NCI-H446 treated with DMSO at 0.1 percent for 48 hours (cell line): Measurements from ENCODE around the gene TMEM272.
A peak's percentile ranks its signal among the peaks of the same experiment; 100 is the strongest.

Experiments used
- DNase-seq: peaks from one replicate; lab custom pipeline; 2025; lab: John Stamatoyannopoulos, UW

Gene TMEM272

DNA sequence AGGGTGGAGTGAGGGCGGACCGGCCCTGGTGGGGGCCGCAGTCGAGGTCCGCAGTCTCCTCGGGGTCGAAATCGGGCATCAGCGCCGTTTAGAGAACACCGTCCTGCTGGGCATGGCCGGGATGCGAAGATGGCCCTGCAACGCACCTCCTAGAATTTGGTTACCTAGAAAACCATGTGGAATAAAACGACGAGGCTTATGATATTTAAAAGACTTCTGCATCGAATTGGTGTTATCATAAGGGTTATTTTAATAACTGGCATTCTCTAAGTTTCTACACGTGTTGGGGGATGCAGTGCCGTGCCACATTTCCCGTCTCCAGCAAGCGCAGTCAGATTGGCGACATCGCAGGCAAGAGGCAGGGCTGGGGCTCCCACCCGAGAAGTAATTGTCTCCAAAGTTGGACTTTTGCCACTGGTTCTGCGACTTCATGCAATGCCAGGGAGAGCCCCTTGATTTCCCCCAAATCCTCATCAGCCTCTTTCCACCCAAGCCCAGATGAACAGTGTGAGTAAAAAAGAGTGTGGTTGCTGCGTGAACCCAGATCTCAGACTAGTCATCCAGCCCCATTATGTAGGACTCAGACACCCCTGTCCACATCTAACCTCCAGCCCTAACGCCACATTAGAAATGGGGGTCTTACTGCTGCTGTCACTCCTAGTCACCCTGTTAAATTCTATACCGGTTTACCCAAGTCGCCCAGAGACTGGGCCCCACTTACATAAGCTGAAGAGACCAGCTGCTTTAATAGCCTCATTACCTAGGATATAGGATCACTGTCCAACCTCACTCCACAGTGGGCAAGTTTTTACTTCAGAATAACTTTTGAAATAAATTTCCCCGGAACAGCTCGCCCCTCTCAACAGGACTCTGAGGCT, 40.4 kb downstream of the TMEM272 start:
- no peak for DNase-seq

DNA sequence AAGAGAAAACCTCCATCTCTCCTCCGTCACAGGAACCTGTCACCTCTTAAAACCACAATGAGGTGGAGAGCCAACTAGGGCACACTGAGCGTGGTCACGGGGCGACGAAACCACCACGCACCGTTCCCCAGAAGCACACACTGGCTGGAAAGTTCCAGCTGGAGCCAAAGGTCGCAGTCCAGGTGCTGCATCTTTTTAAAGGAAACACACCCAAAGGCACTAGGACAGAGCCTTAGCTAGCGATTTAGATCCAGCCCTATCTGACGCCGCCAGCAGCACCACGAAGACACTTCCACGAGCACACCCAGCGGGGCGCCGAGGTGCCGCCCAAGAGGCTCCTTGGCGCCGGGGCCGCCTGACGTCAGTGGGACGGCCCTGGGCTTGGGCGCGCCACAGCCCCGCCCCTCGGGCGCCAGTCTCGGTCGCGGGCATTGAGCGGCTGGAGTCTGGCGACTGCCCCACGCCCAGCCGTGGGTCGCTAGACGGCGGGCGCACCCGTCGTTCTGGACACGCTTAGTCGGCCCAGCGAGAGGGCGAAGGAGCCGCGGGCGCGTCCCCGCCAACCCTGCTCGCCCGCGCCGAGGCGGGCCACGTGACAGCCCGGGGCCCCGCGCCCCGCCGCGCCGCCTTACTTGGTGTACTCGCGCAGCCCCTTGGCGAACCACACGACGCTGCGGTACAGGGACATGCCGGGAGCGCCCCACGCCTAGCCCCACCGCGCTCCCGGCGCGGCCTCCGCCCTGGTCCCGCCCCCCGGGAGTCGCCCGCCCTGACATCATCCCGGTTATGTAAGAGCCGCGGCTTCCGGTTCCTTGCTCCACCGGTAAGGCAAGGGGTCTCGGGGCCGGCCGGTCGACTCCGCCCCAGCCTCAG, 41.3 kb downstream of the TMEM272 start, which contains the start of gene DHRS12:
Gene DHRS12, minus strand, starts transcription at position 742 of the 873 bp plus-strand sequence. CDS start 4,504 bp downstream, outside the sequence.
- DNase-seq, result peak; percentile 63

DNA sequence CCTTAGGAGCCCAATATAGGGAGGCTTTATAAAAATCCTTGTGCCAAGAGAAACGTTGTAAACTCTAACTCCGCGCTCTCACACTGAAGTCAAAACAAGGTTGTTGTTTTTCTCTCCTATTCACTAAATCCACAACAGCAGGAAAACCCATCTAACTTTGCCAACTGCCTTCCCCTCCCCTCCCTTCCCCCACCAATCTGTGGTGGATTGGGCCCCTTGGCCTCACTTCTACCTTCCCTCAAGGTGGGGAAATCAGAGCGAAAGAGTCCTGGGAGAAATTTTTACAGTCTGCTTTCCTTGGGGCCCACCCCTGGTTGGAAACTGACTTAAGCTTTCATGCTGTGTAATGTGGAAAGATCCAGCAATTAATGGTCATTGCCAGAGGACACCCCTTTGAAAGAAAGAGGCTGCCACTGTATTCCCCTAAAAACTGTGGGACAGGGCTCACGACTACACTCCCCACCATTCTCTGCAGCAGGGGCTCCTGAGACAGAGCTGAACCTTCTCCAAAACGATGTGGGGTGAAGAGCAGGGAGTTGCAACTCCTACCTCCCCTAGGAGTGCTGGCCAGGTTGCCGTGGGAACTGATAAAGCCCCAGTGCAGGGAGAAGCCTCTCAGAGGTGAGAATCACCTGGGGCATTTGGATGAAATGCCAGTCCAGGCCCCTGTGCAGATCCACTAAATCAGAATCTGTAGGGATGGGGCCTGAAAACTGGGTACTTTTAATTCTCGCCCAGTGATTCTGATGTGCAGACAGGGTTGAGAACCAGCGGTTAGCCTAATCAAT, 42.2 kb downstream of the TMEM272 start:
- no peak for DNase-seq

DNA sequence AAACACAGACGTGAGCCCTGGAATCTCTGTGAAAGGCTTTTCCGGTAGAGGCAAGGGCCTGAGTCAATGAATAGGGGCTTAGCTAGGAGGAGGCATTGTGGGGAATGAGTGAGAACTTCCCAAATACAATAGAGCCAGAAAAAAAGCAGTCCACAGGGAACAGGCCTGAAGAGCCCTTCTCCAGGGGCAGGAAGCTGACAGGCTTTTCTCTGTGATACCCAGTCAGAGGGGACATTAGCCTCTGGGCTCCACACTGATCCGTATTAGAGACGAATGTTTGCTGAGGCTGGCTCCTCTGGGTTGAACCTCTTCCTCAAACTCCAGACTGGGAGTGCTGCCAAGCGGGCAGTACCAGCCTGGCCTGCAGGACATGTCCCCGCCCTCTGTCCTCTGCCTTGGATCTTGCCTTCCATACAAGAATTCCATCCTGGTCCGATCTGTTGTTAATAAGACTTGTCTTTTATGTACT, 43.3 kb downstream of the TMEM272 start:
- no peak for DNase-seq

DNA sequence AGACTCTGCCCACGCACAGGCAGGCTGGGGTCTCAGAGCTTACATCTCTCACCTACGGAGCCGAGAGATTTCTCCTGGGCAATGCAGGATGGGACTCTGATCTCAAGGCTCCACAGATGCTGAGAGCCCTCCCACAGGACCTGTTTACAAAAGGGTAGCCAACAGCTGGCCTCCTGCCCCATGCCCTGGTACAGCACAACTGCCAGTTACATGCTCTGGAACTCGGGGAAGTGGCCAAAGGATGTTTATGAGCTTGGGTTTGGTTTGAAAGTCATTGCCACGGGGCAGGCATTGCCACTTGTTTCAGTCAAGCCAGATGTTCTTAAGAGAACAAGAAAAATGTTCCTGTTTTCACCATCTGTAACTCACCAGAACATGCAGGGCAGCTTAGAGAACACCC, 44.5 kb downstream of the TMEM272 start:
- DNase-seq, result no peak

DNA sequence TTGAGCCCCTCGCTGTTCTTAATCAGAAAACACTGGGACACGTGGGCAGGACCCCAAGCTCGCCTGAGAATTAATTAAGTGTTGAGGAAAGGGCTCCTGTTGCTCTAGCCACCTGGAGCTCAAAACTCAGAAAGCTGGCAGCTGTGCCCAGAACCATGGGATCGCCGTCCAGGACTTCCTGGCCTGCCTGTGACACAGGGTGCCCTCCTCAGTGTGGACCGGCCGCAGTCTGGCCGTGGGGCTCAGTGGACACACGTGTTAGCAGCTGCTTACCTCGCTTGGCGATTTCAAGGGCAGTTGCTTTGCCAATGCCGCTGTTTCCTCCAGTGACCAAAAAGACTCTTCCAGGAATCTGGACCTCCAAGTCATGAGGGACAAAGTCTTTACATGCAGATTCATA, 45.7 kb downstream of the TMEM272 start:
- DNase-seq, result no peak

DNA sequence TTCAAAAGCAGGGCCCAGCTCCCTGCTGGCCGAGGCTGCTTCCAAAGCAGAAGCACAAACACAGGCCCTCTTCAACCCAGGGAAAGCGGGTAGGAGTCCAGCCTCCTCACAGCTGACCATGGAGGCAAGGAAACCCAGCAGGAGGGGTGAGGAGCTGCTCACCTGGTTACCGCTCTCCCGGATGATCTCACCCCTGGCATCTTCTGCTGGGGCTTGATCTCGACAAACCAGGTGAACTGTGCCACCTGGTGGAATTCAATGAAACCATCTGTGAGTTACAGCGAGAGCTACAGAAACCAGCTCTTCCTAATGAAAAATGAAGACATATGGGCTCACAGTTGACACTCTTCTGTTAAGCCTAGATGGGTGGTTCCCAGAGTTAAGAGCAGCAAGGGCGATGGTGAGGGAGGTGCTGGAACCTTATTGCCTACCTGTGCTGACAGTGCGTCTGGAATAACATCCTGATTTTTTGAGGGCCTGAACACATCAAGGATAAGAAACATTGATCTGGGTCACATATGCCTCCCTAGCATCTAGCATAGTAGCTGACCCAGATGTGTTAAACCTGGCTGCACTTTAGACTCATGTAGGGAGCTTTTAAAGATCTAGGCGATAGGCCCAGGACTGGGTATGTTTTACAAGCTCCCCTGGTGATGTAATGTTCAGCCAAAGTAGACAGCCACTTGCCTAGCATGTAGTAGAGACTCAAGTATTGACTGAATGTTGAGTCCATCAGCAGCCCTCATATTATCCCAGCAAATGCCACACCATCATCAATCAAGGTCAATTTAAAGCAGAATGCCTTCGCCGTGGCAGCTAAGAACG, 47.1 kb downstream of the TMEM272 start:
- peak; percentile 49 for DNase-seq

DNA sequence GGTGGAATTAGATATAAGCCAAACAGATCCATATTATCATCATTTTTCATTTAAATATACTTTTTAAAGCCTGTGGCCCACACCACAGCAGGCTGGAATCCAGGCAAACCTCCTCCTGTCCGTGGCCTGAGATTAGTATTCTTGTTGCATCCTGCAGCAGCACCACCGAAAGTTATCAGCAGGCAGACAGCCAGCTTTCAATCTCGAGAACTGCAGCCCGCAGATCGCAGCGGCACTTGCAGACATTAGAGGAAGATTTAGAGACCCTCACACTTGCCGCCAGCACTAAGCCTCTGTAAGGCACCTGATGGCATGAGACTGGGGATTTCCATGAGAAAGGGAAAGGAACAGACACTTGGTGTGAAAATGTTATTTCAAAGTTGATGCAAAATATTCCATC, 48.4 kb downstream of the TMEM272 start:
- no peak for DNase-seq

DNA sequence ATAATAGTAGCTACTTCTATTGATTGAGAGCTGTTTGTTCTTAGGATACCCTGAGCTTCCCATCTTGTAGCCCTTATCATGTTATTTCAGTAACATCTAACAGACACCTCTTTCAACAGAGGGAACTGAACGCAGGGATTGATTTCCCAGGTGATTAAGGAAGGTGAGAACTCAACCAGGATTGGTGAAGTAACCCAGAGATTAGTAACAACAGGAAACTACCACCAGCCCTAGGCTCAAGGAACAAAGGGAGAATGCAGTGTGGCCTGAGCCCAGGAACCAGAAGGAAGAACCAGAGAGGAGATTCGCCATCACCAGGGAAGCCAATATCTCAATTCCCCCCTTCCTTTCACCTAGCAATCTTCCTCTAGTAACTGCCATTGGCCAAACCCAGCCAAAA, 49.6 kb downstream of the TMEM272 start:
- no peak for DNase-seq

DNA sequence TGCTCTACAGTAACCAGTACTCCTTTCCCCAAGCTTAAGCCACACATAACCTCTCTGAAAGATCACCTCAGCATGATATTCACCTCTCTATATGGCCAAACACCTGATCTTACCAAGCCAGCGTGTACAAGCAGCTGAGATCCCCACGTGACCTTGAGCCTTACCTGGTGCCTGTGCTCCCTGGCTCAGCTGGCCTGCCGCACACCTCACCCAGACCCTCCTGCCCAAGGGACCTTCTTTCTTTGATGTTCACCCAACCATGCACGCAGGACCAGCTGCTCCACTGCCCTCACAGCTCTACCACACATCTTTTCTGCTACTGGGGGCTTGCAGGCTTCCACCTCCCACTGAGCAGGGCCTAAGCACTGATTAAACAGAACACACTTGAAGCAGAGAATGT, 50.0 kb downstream of the TMEM272 start:
- DNase-seq, result no peak

DNA sequence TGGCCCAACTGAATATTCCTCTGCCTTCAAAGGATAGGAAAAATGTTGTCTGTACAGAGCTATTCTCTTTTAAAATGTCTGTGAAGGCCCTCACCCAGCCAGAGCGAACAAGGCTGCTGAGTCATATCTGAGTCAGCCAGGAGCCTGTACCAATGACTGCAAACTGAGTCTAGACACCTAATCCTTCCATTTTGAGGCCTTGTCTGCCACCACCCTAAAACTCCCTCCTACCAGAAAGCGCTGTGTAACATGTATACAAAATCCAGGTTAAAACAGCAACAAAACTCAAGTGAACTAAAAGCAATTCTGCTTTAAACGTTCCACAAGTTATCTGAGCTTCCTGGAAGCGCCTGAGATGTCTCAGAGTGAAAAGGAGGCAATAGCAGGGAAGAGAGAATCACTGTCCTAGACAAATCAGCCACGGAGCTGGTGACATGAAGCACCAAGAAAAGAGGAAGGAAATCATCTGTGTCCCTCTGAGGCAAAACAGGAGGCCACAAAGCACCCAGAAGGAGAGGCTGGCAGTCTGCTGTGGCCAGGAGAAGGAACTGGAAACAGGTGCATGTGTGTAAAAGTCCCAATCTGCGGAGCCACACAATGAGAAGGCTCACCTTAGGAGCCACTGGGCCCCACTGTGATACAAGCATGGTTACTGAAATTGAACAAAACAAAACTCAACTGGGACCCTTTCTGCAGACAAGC, 51.3 kb downstream of the TMEM272 start:
- DNase-seq, result no peak

DNA sequence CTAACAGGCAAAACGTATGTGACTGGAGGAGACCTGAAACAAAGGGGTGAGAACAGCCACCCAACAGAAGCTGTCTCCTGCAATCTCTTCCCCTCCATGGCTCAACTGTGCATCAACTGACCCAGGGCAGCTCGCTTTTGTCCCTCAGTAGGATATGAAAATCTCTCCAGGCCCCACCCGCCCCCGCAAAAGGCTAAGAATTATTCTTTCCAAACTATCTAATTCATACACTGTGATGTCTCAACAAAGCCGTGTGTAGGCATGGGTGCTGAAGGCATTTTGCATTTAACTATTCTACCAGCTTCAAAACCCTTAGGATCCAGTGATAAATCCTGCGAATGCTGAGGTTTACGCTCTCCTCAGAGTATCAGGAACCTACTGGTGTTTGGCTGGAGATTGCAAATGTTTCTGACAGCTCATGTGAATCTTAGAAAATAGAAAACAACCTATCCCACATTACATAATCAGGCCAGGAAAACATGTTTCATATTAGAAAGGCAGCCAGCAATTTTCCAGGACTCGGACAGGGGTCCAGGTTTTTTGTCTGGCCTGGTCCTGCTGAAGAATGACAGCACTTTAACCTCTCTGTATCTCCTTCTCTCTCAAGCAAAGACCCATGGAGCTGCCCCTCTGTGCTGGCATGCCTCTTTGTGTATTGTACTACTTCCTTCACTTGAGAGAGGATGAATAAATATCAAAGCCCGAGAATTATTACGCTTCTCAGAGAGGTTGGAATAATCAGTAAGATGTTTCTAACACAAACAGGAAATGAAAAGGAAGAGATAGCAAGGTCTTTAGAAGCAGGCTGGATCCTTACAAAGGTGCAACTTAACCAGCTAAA, 58.3 kb downstream of the TMEM272 start:
- DNase-seq, result no peak

DNA sequence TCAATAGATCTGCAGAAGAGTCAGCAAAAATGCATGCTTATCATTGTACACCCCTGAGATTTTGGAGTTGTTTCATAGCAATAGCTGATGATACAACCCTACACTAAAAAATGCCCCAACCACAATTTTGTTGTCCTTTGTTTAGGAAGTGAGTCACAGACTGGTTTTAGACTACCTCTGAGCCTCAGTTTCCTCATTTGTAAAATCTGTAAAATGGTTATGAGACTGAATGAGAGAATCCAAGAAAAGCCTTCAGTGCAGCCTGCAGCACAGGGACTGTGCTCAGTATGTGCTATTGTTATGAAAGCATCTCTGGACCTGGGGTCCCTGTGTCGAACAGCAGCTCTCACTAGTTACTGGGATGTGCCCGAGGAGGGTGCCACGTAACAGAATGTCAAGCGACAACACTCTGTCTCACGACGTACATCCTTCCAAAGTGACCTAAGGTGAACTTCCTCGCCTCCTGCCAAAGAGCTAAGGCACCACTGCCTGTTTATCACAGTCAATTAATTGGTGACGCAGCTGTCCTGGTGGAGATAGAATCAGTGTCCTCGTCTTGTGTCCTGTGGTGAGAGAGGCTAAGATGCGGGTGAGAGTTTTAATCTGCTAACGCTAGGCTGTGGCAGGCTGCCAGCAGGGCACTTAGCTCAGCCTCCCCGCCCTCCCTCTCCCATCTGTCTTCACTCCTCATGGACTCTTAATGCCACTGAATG, 59.1 kb downstream of the TMEM272 start:
- DNase-seq, result peak; percentile 72

DNA sequence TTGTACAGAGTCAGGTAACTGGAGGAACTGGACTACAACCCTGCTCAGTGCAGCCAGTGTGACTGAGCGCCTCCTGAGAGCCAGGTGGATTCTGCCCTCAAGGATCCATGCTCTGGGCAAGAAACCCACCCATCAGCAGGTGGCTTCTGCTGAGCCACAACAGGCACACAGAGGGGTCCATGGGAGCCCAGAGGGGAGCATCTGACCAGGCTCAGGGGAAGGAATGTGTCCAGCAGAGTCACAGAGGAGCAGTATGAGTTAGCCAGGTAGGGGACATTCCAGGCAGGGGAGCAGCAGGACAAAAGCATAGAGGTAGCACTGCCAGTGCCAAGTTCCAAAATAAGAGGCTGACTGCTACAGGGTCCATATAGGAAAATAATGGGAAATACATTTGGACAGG, 60.9 kb downstream of the TMEM272 start:
- no peak for DNase-seq

DNA sequence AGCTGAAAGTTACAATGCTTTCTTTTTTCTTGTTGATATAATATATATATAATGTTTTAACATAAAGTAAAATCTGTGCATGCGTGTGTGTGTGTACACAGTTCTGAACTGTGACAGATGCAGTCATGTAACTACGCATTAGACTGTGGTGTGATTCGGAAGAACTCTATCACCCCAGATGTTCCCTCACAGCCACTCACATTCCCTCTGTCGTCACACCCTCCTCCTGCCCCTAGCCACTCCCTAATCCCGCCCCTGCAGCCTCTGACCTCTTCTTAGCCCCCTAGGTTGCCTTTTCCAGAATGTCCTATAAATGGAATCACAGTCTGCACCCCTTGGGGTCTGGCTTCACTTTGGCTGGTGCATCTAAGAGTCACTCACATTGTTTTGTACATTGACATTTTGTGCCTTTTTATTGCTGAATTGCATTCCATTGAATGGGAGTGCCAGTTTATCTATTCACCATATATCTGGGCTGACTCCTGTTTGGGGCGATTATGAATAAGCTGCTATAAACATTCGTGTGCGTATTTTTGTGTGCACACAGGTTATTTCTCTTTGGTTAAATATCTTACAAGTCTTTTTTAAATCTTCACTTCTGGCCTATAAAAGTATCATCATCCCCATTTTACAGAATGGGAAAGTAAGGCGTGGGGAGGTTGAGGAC, 61.4 kb downstream of the TMEM272 start:
- DNase-seq, result no peak

DNA sequence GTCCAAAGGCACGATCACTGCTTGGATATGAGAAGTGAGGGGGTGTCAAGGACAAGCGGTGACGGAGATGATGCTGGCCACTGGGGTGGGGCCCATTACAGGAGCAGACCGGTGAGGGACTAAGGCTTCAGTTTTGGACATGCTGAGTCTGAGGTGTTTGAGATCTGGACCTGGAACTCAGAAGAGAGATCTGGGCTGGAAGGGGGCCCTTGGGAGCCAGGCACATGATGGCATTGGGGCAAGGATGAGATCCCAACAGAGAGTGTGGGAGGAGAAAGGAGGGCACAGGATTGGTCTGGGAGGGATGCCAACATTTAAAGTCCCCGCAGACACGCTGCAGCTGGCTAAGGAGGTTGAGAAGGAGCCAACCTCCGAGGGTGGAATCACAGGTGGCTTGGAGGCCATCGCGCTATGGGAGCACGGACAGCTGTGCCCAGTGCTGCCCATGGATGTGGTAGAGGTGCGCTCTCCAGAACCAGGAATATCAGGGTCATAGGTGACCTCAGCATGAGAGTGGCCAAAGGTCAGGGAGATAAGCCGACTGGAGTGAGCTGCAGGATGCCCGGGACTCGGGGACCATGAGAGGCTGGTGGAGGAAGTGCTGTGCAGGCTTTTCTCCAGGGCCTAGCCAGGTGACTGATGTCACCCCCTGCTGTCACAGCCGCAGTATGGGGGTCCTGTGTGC, 62.8 kb downstream of the TMEM272 start:
- DNase-seq, result no peak

DNA sequence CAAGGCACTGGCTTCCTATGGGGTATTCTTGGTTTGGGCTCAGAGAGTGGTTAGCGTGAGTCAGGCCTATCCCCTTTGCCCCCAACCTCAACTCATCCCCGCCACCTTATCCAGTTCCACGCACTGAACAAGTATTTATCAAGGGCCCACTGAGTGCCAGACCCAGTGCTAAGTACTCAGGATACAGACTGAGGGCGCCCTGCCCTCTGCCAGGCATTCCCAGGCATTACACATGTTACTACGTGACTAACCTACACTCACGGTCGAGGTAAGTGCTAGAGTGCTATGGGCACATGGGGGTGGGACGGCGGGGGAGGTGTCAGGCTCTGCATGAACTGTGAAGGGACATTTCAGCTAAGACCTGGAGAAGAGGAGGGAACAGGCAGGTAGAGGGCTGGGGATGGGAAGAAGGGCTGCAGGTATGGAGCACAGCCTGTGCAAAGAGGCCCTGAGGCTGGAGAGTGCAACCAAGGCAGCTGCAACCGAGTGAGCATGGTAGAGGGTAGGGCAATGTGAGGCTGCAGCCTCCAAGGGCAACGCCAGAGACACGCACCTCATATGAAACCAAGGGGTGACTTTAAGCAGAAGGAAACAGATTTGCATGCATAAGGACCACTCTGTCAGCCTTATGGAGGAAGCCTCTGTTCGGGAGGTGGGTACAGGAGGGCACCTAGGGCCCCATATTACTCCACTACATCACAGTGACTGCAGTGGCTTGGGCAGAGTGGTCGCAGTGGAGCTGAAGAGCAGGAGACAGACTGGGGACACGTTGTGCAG, 63.5 kb downstream of the TMEM272 start:
- no peak for DNase-seq
